ENCODE results near the gene ARHGDIG.

The ARHGDIG gene

DNA sequence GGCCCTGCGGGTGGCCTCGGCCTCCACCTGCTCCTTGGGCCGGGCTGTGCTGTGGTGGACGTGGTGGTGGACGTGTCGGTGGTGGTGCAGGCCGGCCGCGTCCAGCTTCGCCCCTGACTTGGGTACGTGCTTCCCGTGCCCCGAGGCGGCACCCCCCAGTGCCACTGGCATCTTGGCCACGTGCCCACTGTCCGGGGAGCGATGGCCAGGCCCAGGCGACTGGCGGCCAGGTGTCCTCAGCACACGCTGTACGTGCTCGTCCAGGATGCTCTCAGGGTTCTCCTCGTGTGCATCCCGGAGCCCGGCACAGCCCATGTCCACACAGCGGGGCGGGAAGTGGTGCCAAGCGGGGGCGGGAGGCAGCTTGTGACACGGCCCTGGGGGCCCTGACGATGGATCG is 17.4 kb downstream of the ARHGDIG start:
- no peak for DNase-seq (ENCODE audit: low read depth)

DNA sequence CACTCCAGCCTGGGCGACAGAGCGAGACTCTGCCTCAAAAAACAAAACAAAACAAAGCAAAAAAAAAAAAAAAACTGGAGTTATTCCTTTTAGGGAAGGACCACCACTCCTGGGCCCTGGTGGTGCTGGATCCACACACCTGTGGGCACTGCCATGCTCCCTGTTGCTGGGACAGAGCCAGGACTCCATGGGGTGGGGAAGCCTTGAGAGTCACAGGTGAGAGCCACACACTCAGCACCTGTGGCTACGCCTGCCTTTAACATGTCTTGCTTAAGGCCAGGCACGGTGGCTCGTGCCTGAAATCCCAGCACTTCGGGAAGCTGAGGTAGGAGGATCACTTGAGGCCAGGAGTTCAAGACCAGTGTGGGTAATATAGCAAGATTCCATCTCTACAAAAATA is 20.8 kb downstream of the ARHGDIG start:
- DNase-seq (ENCODE audit: low read depth) = no peak

DNA sequence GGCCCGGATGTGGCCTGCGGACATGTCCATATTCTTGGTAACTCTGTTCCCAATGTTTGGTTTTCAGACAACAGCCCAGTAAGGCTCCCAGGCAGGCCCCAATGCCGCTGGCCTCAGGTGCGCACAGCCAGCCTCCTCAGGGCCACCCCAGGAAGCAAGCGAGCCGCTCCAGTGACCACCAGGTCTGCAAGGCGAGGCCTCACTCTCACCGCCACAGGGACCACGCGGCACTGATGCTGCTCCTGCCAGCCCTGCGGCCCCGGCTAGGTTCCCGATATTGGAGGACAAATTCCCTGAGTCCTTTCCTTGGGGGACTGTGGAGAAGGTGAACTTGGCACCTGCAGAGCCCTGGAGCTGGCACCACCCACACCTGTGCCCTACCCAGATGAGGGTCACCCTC is 21.6 kb downstream of the ARHGDIG start:
- no peak for DNase-seq (ENCODE audit: low read depth)

DNA sequence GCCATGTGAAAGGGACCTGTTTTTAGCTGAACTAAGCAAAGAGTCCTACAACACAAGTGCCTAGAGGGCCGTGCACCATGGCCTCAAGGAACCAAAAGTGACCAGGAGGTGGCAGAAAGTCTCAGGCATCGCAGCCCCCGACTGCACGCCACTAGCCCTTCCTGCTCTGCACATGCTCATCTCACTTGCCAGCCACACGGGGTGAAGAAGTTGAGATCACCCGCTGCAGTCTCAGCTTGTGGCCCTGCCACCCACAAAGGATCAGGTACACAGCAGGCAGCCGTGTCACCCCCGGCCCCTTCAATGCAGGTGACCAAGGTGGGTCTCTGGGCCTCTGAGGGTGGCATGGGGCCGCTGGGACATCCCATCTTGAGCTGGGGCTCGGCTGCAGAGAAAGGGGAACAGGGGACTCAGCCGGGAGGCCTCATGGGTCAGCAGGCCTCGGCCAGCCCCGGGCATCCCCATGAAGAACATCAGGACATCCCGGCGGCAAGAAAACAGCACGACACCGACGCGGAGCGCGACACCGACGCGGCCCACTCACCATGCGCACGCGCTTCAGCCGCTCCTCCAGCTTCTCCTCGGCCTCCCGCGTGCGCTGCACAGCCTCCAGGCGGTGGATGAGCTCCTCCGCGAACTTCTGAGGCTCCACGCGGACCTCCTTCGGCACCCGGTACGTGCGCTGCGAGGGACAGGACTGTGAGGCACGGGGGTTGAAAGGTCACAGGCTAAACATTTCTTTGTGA is 23.5 kb downstream of the ARHGDIG start:
- no peak for DNase-seq (ENCODE audit: low read depth)

DNA sequence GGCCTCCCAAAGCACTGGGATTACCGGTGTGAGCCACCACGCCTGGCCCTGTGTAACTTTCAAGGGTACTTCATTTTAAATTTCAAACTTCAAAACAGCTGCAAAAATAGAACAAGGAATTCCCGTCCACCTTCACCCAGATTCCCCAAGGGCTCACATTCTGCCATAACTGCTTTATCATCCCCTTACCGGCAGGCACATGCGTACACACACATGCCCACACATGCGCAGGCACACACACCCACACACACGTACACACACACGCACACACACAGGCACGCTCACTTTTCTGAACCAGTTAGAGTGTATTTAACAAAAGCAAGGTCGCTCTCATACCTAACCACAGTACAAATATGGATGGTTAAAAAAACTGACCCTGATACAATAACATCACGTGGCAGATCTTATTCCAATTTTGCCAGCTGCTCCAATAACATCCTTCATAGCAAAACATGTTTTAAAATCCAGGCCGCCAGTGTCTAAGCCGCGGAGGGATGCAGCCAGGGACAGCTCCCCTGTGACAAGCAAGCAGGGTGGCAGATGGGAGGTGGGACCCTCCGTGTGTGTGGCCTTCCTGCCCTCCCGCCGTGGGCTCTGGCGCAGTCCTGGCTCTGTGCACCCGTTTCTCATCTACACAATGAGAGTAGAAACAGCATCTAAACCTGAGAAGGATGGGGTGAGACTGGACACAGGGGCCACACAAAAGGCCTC is 25.7 kb downstream of the ARHGDIG start:
- DNase-seq (ENCODE audit: low read depth) = no peak

DNA sequence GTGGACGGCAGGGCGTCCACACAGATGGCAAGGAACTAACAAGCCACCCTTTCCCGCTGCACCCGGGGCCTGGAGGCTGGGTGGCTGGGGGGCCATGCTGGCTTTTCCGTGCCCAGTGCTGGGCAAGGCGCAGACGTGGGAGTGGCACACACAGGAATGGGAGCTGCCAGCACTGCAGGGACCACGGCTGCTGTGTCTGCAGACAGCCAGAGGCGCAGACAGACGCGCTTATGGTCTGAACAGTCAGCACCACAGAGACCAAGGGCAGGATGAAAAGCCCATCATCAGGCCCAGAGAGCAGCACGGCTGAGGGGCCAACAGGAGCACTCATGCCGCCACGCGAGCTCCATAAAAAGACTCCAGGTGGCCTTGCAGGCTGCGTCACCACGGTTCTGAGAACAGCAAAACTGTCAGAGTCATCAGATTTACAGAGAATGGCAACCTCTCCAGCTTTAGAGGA is 26.6 kb downstream of the ARHGDIG start:
- no peak for DNase-seq (ENCODE audit: low read depth)

DNA sequence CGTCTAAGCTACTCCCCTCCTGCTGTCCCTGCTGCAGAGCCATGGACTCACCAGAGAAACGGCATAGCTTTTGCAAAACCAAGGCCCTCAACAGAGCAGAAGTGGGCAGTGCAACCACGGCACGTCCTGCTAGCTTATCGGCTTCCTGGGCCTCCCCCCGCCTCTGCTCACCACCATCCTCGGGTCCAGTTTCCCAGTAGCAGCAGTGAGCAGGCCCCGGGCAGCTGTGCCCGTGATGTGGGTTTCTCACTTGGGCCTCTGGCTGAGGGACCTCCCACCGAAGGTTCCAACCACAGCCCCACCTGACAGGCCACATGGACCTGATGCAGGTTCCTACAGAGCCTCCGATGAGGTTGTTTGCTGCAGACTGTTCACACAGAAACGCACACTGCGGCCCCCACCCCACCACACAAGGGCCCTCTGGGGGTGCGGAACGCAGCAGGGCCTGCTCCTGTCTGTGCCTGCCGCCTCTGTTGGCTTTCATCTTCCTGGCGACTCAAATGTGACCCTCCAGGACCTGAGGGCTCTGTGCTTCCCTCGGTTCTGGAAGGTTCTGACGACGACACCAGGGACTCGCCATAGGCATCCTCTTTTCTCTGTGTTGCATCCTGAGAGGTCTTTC is 27.4 kb downstream of the ARHGDIG start:
- no peak for DNase-seq (ENCODE audit: low read depth)

DNA sequence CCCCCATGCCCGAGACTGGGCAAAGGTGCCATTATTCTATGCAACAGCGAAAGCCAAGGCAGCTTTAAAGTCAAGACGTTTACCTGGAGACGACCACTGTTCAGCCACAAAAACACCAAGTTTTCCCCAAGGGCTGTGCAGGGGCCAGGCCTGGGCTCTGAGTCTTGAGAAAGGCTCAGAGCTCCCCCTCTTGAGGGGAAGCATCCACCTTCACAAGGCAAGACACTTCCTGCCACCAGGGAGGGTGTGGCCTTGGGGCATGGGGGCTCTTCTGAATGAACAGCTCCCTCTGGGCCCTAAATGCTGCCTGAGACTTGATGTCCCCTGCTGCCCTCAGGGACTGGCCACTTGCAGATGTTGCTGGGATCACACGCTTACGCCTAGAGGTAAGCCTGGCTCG is 29.1 kb downstream of the ARHGDIG start:
- DNase-seq (ENCODE audit: low read depth) = no peak

DNA sequence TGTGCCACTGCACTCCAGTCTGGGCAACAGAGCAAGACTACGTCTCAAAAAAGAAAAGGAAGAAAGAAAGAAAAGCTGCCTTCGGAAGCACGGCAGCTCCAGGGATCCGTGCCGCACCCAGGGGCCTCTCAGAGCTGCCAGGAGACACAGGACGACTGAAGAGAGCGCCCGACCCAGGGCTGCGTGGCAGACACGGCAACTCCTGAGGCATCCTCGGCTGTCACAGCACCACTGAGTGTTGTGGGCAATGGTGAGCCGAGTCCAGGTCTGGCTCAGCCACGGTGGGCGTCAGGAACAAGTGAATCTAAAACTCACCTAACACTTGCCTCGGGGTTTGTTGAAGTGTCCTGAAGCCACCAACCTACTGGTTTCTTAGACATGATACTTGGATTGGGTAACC is 31.3 kb downstream of the ARHGDIG start:
- DNase-seq (ENCODE audit: low read depth) = no peak

DNA sequence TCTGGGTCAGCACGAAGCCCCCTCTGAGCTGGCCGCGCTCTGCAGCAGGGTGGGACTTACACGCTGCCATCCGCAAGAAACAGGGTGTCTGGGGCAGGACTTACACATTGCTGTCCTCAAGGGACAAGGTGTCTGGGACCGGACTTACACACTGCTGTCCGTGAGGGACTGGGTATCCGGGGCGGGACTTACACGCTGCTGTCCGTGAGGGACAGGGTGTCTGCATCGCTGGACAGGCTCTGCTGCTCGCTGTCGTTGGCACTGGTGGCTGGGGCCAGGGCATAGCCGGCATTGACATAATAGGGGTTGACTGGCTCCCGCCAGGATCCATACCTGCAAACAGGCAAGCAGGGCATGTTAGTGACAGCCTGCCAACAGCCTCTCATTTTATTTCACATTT is 34.0 kb downstream of the ARHGDIG start:
- DNase-seq (ENCODE audit: low read depth) = no peak

DNA sequence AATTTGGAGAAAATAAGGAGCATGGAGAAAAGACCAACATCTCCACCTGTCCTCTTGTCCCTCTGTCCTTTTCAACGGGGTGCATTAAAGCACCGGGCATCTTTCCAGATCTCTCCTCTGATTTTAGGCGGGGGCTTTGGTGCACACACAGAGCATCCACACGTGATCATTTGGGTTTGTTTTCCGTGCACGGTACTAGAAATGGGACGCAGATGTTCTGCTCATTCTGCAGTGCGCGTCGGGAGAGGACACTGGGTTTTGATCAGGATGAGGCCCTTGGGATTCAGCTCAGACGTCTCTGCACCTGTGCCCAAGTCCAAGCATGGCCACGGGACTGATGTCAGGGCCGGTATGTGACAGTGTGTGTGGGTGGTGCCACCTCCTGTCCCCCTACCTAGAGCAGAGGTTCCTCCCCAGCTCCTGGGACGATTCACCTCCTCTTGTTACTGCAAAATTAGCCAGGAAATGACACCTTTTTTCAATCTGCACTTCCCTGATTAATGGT is 34.5 kb downstream of the ARHGDIG start:
- DNase-seq (ENCODE audit: low read depth) = no peak

DNA sequence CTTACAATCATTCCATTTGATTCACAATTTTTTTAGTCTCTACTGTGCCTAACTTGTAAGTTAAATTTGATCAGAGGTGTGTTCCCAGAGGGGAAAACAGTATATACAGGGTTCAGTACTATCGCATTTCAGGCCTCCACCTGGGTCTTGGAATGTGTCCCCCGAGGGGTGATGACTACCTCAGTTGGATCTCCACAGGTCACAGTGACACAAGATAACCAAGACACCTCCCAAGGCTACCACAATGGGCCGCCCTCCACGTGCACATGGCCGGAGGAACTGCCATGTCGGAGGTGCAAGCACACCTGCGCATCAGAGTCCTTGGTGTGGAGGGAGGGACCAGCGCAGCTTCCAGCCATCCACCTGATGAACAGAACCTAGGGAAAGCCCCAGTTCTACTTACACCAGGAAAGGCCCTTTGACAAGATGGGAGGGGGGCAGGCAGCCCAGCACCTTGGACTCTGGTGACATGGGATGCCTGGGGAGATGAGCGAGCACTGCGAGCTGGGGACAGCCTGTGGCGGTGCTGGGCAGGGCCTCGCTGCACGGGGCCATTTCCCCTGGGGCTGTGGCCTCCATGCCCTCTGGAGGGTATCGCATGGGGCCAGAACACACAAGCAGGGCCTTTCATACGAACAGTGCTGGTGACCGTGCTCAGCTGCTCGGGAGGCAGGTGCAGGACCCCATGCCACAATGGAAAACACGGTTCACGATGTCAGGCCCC is 36.5 kb downstream of the ARHGDIG start:
- DNase-seq (ENCODE audit: low read depth) = no peak

DNA sequence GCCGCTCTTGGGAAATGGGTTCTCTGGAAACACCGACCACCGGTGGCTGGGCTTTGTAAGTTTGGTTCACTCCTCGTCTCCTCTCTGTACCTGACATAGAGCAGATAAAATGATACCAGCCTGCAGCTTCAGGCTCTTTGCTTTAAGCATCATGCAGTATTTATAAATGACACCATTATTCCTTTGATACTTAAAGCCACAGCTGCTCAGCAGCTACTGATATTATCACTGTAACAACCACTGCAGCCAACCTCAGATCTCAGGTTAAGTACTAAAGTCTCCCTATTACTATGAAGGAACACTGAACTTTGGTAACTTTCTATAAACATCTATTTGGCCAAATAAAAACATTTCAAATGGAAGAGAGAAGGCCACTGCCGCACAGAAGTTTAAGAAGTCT is 37.2 kb downstream of the ARHGDIG start:
- DNase-seq (ENCODE audit: low read depth) = no peak

DNA sequence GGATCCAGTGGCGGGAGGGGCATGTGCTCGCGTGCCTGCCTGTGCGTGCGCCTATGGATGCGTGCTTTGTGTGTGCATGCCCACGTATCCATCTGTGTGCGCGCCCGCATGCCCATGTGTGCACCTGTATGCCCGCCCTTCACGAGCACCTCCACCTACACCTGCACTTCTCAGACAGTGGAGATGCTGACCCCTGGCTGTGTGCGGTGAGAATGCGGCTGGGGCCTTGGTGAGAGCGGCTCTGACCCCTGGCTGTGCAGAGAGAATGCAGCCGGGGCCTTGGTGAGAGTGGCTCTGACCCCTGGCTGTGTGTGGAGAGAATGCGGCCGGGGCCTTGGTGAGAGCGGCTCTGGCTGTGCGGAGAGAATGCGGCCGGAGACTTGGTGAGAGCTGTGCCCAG is 38.2 kb downstream of the ARHGDIG start:
- no peak for DNase-seq (ENCODE audit: low read depth)

DNA sequence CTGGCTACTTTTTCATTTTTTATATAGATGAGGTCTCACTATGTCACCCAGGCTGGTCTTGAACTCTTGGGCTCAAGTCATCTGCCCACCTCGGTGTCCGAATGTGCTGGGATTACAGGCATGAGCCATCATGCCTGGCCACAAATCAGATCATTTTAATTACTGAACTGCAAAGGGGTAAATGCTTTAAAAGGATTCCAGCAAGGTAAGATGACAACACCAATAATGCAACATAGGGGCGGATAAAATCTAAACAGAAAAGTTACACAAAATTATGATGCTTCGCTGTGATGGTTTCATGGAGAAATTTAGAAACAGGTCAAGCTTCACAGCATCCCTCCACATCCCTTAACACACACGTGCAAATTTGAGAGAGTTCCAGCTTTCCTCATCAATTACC is 39.8 kb downstream of the ARHGDIG start:
- no peak for DNase-seq (ENCODE audit: low read depth)

DNA sequence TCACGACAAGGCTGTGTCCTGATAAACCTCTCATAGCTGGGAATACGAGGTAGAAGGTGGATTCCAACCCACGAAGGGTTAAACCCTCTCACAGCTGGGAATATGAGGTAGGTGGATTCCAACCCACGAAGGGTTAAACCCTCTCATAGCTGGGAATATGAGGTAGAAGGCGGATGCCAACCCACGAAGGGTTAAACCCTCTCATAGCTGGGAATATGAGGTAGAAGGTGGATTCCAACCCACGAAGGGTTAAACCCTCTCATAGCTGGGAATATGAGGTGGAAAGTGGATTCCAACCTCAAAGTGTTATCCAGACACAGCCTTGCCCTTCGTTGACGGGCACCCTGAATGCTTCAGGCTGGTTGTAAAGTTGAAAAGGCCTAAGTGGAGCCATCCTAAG is 41.1 kb downstream of the ARHGDIG start:
- no peak for DNase-seq (ENCODE audit: low read depth)

DNA sequence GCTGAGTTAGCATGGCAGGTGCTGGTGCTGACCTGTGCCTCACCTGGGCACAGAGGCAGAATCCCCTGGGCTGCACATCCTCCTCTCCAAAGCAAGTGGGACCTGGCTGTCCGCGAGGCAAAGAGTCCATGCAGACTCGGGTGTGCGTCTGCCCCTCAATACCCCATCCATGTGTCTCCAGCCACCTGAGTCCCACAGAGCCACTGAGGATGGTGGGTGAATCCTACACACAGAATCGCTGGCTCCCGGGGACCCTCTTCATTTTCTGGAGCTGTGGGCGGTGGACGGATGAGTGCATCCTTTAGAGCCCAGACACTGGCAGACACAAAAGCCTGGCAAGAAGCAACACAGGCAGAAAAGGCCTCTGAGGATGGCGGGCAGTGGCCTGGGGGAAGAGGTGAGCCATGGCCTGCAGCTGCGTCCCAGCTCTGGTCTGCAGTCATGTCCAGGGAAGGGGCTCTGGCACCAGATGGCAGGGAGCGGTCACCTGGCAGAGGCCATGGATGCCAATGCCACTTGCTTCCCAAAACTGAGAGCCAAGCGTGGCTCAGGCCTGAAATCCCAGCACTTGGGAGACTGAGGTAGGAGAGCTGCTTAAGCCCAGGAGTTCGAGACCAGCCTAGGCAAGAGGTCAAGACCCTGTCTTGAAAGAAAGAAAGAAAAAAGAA is 42.2 kb downstream of the ARHGDIG start:
- no peak for DNase-seq (ENCODE audit: low read depth)

DNA sequence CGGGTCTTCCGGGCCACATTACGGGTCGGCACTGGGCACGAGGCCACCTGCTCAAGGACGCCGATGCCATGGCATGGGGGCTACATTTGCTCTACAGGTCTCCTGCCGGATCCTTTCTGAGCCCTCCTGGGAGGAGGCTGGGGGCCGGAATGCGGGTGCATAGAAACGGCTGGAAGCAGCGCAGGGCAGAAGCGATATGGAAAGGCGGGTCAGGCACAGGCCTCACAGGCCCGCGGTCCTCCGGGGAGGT is 43.7 kb downstream of the ARHGDIG start:
- DNase-seq (ENCODE audit: low read depth) = no peak

DNA sequence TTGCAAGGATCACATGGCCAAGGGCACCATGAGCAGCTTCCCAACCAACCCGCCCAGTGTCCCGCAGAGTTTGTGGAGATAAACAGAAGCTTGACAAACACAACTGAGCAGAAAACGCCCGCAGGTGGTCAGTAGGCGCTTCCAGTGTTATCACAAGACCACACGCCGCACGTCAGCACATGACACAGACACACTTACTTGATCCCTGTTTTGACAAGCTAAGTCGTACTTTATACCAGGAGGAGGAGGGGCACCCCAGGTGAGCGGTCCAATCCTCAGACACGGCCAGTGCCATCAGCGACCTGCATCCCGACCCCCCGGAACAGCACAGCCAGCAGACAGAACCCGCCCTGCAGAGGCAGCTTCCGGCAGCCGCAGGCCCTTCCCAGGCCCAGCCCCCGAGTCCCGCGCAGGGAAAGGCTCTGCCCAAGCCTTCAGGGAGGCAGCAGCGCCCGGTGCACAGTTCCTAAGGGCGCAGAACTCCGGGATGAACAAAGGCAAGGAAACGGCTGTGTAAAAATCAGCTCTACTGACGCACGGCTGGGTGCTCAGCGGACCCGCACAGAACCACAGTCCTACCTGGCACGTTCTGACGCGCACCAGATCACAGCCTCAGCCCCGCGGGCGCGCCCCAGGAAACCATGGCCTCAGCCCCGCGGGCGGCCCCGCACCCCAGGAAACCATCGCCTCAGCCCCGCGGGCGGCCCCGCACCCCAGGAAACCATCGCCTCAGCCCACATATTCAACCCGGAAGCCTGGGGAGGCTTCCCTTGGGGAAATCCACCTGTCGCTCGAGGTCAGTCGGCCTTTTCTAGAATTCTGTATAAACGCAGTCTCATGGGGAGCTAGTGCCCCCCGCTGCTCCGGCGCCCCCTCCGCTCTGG is 44.3 kb downstream of the ARHGDIG start:
- no peak for DNase-seq (ENCODE audit: low read depth)

DNA sequence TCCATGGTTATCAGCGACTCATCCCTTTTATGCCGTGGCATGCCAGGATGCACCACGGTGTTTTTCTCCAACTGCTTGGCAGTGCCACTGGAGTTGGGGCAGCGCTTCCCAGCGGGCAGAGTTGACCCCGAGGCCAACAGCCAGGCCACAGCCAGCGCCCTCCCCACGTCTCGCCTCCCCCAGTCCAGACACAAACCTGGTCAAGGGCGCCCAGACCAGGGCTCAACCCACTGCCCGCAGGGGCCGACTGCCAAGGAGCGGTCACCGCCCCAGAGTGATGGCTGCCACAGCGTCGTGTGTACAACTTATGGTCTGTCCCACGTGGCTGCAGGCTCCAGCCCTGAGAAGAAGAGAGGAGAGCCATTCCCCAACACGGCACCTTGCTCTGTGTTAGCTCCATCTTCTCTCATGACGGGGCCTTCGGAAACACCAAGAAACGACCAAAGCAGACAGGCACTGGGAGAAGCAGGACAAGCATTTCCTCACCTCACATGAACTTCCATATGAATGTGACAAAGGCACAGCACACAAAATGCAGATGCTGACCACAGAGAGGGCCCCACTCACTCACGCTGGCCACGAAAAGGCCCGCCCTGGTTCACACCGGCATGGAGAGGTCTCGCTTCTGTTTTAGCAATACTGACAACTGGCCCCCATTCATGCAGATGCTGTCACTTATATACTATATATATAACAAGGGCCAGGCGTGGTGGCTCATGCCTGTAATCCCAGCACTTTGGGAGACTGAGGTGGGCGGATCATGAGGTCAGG is 45.2 kb downstream of the ARHGDIG start:
- DNase-seq (ENCODE audit: low read depth) = no peak

Measured in GM04503 (cell line).